Tibial artery (tissue), 4 donors: Measurements from ENCODE around the gene VCL.
A peak's percentile ranks its signal among the peaks of the same experiment; 100 is the strongest.

Experiments
- DNase-seq, 2 donors: peaks; one replicate each; pipeline ENCODE4 v3.0.0-alpha.2; 2019
- H3K27ac ChIP-seq, 2 donors: fragments of 200-600 bp; sonication (generic) in 1 of 2; 1 replicate in 1 of 2; 2 replicates in 1 of 2; pipeline ENCODE4 v1.5.1; 2018 to 2019; ENCODE audit warnings: mild to moderate bottlenecking in 1 of 2
- H3K27me3 ChIP-seq, 2 donors: fragments of 200-600 bp; sonication (generic) in 1 of 2; one replicate each; pipeline versions ENCODE4 v1.5.1 to v1.6.0; 2016 to 2019
- H3K36me3 ChIP-seq, 3 donors: fragments of 200-600 bp; sonication (generic) in 2 of 3; one replicate each; pipeline ENCODE4 v1.5.1; 2016 to 2019; ENCODE audit warnings: mild to moderate bottlenecking in 2 of 3
- H3K4me1 ChIP-seq, 4 donors: fragments of 200-600 bp; sonication (generic) in 2 of 4; 1 replicate in 3 of 4; 2 replicates in 1 of 4; pipeline ENCODE4 v1.5.1; 2016 to 2019
- H3K4me3 ChIP-seq, 2 donors: fragments of 200-600 bp; sonication (generic) in 1 of 2; 1 replicate in 1 of 2; 2 replicates in 1 of 2; pipeline ENCODE4 v1.5.1; 2018 to 2019; ENCODE audit warnings: mild to moderate bottlenecking in 2 of 2
- H3K9me3 ChIP-seq, 3 donors: fragments of 200-600 bp; sonication (generic) in 1 of 3; one replicate each; pipeline ENCODE4 v1.5.1; 2016 to 2019
- CTCF ChIP-seq, 2 experiments: fragments of 200-600 bp in 1 of 2; fragments of 450-650 bp in 1 of 2; IDR thresholded peaks; one replicate each; pipeline ENCODE4 v1.5.1; 2017 to 2019; ENCODE audit warnings: antibody characterized with exemption in 2 of 2, mild to moderate bottlenecking in 1 of 2, moderate library complexity in 1 of 2
- intact Hi-C: fragments of 100-400 bp; cut with DNase I; formaldehyde crosslinking; loops from one replicate; pipeline ENCODE4 v1.15.0; 2023; ENCODE audit warnings: low total_unique reads

VCL gene

DNA sequence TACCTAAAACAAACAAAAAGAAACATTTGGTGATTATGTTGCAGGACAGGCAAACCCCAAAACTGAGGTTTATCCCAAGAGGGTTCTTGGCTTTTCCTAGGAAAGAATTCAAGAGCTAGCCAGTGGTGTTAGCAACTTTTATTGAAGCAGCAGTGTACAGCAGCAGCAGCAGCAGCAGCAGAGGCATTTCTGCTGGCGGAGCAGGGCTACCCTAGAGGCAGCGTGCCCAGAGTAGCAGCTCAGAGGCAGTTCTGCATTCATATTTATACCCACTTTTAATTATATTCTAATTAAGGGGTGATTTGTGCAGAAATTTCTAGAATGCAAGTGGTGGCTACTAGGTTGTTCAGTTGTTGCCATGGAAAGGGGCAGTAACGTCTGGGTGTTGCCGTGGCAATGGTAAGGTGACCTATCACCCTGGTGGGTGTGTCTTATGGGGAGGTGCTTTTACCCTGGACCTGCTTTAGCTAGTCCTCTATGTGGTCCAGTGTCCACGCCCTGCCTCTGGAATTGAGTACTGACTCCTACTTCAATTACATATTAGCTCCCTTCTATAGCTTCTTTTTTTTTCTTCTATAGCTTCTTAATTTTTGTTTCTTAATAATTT lies 53.9 kb downstream of the VCL start:
- intact Hi-C loops, result no loop called here
- no peaks in the 10 kb centered on the region for H3K27me3 ChIP-seq

GRCh38 chr10:74052994-74053393 lies 55.1 kb downstream of the VCL start:
- no peaks in the 10 kb centered on the region for H3K27me3 ChIP-seq
- no peaks in the 10 kb centered on the region for H3K9me3 ChIP-seq
- peak overlapping the region in 1 of 2 donors; percentile 48 for H3K27ac ChIP-seq
- TF ChIP-seq CTCF (IDR thresholded peaks at IDR 0.05), result no peak
- H3K4me1 ChIP-seq, result peaks cover 0 to 96% (median 64%) of the 10 kb centered on the region in 4 donors
- intact Hi-C loops, result no loop called here
- DNase-seq, result no peak
- H3K36me3 ChIP-seq, result no peaks in the 10 kb centered on the region
- no peak overlapping the region for H3K4me3 ChIP-seq

More for the DNA sequence above, 53.9 kb downstream of the VCL start:
- H3K4me3 ChIP-seq, result no peak overlapping the region
- H3K4me1 ChIP-seq, result peaks cover 0 to 96% (median 65%) of the 10 kb centered on the region in 4 donors
- DNase-seq, result no peak
- no peak for TF ChIP-seq CTCF (IDR thresholded peaks at IDR 0.05)
- H3K36me3 ChIP-seq, result no peaks in the 10 kb centered on the region
- no peaks in the 10 kb centered on the region for H3K9me3 ChIP-seq
- H3K27ac ChIP-seq, result peak overlapping the region; percentile 25 to 48

DNA sequence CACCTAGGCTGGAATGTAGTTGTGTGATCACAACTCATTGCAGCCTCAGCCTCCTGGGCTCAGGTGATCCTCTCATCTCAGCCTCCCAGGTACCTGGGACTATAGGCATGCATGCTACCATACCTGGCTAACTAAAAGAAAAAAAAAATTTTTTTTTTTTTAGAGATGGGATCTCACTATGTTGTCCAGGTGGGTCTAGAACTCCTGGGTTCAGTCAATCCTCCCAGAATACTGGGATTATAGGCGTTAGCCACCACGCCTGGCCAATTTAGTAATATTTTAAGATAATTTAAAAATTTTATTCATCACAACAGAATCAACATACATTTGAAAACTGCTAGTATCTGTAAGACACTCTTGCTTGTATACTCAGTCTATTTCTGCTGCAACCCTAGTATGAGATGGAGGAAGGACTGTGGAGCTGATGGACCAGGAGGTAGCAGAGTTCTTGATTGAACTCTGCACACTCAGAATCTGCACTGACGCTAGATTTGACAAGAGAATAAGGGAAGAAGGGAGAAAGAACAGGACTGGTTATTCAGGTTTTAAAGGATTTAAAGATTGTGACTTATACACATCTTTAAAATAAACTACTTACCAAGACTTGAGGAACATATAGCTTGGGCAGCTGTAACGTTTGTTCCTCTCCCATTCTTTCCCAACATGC lies 57.6 kb downstream of the VCL start:
- no peak for DNase-seq
- peaks cover 0 to 95% (median 57%) of the 10 kb centered on the region in 4 donors for H3K4me1 ChIP-seq

DNA sequence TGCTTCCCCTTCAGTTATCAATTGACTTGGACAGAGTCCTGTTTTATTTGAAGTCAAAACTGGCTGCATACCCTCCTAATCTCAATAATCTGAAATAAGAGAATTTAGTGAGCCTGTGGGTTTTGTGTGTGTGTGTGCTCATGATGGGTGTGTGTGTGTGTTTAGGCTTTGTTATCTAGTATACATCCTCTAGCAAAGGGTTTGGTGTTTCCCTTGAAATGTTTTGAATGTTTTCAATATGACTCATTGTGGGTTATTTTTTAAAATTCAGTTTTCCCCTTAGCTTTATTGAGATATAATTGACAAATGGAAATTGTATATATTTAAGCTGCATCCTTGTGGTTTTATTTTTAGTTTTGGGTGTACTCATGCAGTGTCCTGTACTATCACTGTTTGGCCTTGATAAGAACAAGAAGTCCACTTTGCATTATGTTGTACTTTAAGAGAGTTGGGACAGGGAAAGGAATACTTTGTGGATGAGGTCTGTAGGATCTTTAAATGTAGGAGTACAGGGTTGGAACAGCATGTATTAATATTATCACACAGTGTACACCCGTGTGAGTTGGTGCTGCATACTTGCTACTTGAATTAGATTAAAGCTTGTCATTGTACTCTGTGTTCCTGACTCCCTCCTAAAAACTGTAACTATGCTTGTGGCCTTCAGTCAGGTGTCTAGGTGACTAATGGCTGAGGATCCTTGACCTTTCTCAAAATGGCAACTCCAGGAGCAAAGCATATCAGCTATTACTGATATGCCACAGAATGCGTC lies 58.3 kb downstream of the VCL start:
- Histone ChIP-seq H3K9me3 (no peaks in the 10 kb centered on the region), H3K4me1 (peaks cover 0 to 95% (median 52%) of the 10 kb centered on the region in 4 donors), H3K36me3 (no peaks in the 10 kb centered on the region), H3K27ac (peak overlapping the region; percentile 60 to 61), H3K27me3 (no peaks in the 10 kb centered on the region), H3K4me3 (no peak overlapping the region)
- no peak for TF ChIP-seq CTCF (IDR thresholded peaks at IDR 0.05)
- intact Hi-C loops, result no loop called here
- no peak for DNase-seq

More for the DNA sequence above, 57.6 kb downstream of the VCL start:
- intact Hi-C loops, result no loop called here
- no peaks in the 10 kb centered on the region for H3K36me3 ChIP-seq
- H3K27ac ChIP-seq, result peak overlapping the region; percentile 60 to 61
- H3K9me3 ChIP-seq, result no peaks in the 10 kb centered on the region
- no peak for TF ChIP-seq CTCF (IDR thresholded peaks at IDR 0.05)
- no peak overlapping the region for H3K4me3 ChIP-seq
- no peaks in the 10 kb centered on the region for H3K27me3 ChIP-seq

- Histone ChIP-seq H3K27me3 (no peaks in the 10 kb centered on the region), H3K9me3 (peaks cover 0 to 3% (median 0%) of the 10 kb centered on the region in 3 donors), H3K36me3 (peaks cover 0 to 3% (median 0%) of the 10 kb centered on the region in 3 donors), H3K4me1 (peaks cover 0 to 85% (median 47%) of the 10 kb centered on the region in 4 donors), H3K4me3 (no peak overlapping the region), H3K27ac (peak overlapping the region; percentile 60 to 61)
- intact Hi-C loops, result no loop called here
- DNase-seq, result no peak
- TF ChIP-seq CTCF (IDR thresholded peaks at IDR 0.05), result no peak
Observed at GRCh38 chr10:74058071-74058470, 60.2 kb downstream of the VCL start.
